GM18867 (cell line): ENCODE measurements around the gene DND1.
"Not testable (repeated sequence)": the region's sequence is repeated elsewhere in the genome, so short reads cannot be mapped to it uniquely, and the experiment has no call there.

Source experiments
- ATAC-seq: cut with Tn5 transposase; IDR thresholded peaks from one replicate; pipeline ENCODE4 v1.9.1; 2021; ENCODE audit warnings: mild to moderate bottlenecking, moderate library complexity; ENCODE audit not compliant: unreplicated experiment

The DND1 gene

GRCh38 chr5:140673187-140673976 lies at the start of gene DND1:
TSS of gene DND1 (minus strand) at chr5:140673576. CDS start at chr5:140673542, 34 bp downstream.
- no peak for ATAC-seq

GRCh38 chr5:140721395-140721794 lies 48.0 kb upstream of the DND1 start:
- ATAC-seq: not testable (repeated sequence)

- not testable (repeated sequence) for ATAC-seq
Measured at GRCh38 chr5:140720738-140721137, 47.4 kb upstream of the DND1 start.

GRCh38 chr5:140718266-140718592 lies 44.9 kb upstream of the DND1 start:
- ATAC-seq: no peak

- ATAC-seq: not testable (repeated sequence)
Measured at GRCh38 chr5:140716238-140716637, 42.9 kb upstream of the DND1 start.

- no peak for ATAC-seq
Measured at GRCh38 chr5:140713562-140714094, 40.3 kb upstream of the DND1 start.

GRCh38 chr5:140711794-140712193 lies 38.4 kb upstream of the DND1 start:
- no peak for ATAC-seq

GRCh38 chr5:140710899-140711552 lies 37.6 kb upstream of the DND1 start:
- peak; percentile 86 for ATAC-seq

- not testable (repeated sequence) for ATAC-seq
Measured at GRCh38 chr5:140708787-140709186, 35.4 kb upstream of the DND1 start.

GRCh38 chr5:140707812-140708211 lies 34.4 kb upstream of the DND1 start:
- ATAC-seq: no peak

GRCh38 chr5:140700177-140701144 lies 27.1 kb upstream of the DND1 start, which contains the start of gene ZMAT2:
TSS of gene ZMAT2 (plus strand) at chr5:140700447. CDS start at chr5:140700461, 14 bp downstream.
- peak; percentile 95 for ATAC-seq

GRCh38 chr5:140696891-140697492 lies 23.6 kb upstream of the DND1 start:
- ATAC-seq: no peak

- no peak for ATAC-seq
Measured at GRCh38 chr5:140694276-140694675, 20.9 kb upstream of the DND1 start.

GRCh38 chr5:140690941-140691924 lies 17.9 kb upstream of the DND1 start, which contains the start of the genes HARS1 and HARS2:
TSS of gene HARS1 (minus strand) at chr5:140691370. CDS start at chr5:140691304, 66 bp downstream.
TSS of gene HARS2 (plus strand) at chr5:140691455. CDS start at chr5:140691649, 194 bp downstream.
- peak; percentile 97 for ATAC-seq

- ATAC-seq: peak; percentile 5
Measured at GRCh38 chr5:140690376-140690932, 17.1 kb upstream of the DND1 start.

GRCh38 chr5:140678993-140679392 lies 5.6 kb upstream of the DND1 start:
- no peak for ATAC-seq

GRCh38 chr5:140677947-140678346 lies 4.6 kb upstream of the DND1 start:
- ATAC-seq: peak; percentile 64

GRCh38 chr5:140674629-140675028 lies 1.3 kb upstream of the DND1 start:
- no peak for ATAC-seq

GRCh38 chr5:140674211-140674610 lies 835 bp upstream of the DND1 start:
- ATAC-seq: no peak
